ENCODE data around the gene STRN.

Gene STRN

DNA sequence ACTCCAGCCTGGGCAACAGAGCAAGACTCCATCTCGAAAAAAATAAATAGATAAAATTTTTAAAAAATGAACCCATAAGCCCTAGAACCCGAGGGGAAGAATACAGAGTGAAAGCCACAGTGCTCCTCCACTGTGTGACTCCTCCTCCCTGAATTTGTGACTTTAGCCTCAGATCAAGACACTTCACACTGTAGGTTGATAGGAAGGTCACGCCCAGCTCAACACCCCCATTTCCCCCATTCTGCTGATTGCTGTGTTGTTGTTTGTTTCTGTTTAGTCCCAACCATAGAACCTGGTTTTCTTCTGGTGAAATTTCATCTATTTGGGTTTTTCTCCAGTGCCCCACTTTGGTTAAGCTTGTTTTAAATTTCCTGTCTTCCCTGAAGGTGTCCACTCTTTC is 167.6 kb downstream of the STRN start:
- TF ChIP-seq, protein P1, sequence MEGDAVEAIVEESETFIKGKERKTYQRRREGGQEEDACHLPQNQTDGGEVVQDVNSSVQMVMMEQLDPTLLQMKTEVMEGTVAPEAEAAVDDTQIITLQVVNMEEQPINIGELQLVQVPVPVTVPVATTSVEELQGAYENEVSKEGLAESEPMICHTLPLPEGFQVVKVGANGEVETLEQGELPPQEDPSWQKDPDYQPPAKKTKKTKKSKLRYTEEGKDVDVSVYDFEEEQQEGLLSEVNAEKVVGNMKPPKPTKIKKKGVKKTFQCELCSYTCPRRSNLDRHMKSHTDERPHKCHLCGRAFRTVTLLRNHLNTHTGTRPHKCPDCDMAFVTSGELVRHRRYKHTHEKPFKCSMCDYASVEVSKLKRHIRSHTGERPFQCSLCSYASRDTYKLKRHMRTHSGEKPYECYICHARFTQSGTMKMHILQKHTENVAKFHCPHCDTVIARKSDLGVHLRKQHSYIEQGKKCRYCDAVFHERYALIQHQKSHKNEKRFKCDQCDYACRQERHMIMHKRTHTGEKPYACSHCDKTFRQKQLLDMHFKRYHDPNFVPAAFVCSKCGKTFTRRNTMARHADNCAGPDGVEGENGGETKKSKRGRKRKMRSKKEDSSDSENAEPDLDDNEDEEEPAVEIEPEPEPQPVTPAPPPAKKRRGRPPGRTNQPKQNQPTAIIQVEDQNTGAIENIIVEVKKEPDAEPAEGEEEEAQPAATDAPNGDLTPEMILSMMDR (IDR thresholded peaks at IDR 0.05), result no peak
- TF ChIP-seq ZFX (IDR thresholded peaks at IDR 0.05; ENCODE audit: borderline replicate concordance), result no peak
- H3K27ac ChIP-seq, result no peak overlapping the region

DNA sequence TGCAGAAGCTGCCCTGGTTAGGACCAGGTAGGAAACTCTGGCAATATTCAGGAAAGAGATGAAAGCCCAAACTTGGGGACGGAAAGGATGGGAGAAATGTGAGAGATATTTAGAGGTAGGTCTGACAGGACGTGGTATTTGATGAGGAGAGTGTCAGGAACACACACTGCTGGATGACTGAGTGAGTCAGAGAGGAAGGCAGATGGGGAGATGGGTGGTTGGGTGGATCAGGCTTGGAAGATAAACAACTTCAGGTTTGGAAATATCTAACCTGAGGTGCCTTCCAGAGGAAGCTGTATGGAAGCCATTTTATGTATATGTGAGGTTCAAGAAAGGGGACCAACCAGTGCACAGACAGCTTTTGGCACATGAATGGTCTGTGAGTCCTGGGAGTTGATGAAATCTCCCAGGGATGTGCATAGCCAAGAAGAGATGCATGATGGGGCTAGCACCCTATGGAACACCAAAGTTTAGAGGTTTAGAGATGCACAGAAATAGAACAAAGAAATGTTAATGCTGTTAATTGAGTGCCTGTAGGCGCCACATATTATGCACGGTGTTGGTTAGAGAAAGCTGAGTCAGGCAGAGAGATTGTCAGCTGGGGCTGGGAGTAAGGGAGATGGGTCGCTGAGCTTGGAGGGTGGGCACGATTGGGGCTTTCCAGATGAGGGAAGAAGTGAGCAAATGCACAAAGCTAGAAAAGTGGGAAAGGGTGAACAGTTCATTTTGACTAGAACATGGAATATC is 168.8 kb downstream of the STRN start:
- H3K27ac ChIP-seq, result no peak overlapping the region
- TF ChIP-seq, protein P1 (IDR thresholded peaks at IDR 0.05), result no peak
- no peak for TF ChIP-seq ZFX (IDR thresholded peaks at IDR 0.05; ENCODE audit: borderline replicate concordance)
